ENCODE data around the gene PRND. TPM values are rescaled to one million over a fixed set of nuclear protein-coding genes. Genes with fewer than 3 reads are reported as not detected.

Gene PRND
- total and polyA plus RNA-seq, 2 experiments from 2014 or later: not detected

DNA sequence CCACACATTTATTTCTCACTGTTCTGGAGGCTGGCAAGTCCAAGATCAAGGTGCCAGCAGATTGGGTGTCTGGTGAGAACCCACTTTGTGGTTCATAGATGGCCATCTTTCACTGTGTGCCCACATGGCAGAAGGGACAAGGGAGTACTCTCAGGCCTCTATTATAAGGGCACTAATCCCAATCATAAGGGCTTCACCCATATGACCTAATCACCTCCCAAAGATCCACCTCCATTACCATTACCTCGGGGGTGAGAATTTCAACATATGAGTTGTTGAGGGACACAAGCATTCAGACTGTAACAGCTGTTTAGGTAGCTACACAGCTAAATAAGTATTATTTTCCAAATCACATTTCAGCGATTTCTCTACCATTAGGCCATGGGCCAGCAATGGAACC is 2.5 kb upstream of the PRND start:
- Histone ChIP-seq H3K9ac (no peak overlapping the region), H3K4me2 (ENCODE audit: unreplicated experiment) (no peak overlapping the region), H2AFZ (peak overlapping the region; percentile 87; the same call in 1 of the 2 replicates), H3F3A (ENCODE audit: insufficient read depth) (peaks cover 12% of the 10 kb centered on the region), H3K4me1 (ENCODE audit: insufficient read depth) (peaks cover 11% of the 10 kb centered on the region), H3K9me3 (ENCODE audit: low read depth) (no peaks in the 10 kb centered on the region), H3K27ac (no peak overlapping the region), H4K20me1 (ENCODE audit: insufficient read depth) (no peaks in the 10 kb centered on the region), H3K9me2 (ENCODE audit: insufficient read depth) (no peaks in the 10 kb centered on the region), H3K4me3 (no peak overlapping the region), H3K79me2 (ENCODE audit: insufficient read depth) (no peaks in the 10 kb centered on the region), H3K27me3 (replicated peaks; ENCODE audit: insufficient read depth) (peaks cover 3% of the 10 kb centered on the region; the same call in 1 of the 2 replicates), H3K36me3 (ENCODE audit: low read depth) (no peaks in the 10 kb centered on the region)
- in situ Hi-C loops (cut with MboI): no loop called here
- no peak for DNase-seq
- TF ChIP-seq EZH2 (IDR thresholded peaks at IDR 0.05; ENCODE audit: insufficient read depth, poor library complexity, severe bottlenecking) (no peak), EZH2phosphoT487 (IDR thresholded peaks at IDR 0.05; ENCODE audit: insufficient read depth, low read depth) (no peak)
- WGBS, 2 experiments (ENCODE audit: low coverage in 1 of 2, low lambda C conversion rate in 2 of 2, missing lambda C conversion rate in 2 of 2): 96 to 100% methylated on average over 2 of the region's 2 CpGs

DNA sequence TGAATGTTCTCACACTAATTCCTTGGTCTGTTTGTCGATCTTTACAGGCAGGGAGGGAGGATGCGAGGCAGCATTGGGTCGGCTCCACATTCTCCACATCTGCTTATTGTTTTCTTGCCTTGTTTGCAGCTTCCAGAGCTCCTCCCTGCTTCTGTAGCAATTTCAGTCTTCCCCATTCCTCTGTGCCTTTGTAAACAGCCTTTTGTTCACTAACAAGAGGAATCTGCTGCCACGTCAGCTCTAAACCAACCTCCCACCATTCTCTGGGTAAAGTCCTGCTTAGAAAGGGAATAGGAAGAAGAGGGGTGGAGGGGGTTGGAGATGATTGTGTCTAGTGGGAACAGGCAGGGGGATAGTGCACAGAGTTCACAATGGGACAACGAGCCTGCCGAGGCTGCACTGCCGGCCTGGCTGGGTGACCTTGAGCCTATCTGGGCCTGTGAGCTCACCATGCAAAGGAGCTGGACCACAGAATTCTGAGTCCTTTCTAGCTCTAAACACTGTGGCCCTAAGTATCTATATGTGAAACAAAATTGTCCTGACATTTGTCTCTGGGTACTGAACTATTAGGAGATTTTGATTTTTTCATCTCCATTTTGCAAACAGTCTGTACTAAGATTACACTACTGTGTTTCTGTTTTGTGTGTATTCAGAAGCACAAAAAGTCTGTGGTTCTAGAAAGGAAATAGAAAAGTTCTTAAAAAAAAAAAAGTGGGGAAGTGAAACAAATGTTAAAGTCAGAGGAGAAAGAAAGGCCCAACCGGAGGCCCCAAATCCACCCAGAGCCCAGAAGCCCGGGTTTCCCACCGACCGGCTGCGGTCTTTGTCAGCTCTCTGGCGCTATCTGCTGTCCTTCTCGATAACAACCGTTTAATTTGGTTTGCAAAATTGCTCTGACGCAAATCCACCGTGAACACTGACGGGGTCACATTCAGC is 1.4 kb upstream of the PRND start:
- Histone ChIP-seq H3K4me1 (ENCODE audit: insufficient read depth) (peaks cover 11% of the 10 kb centered on the region), H3K9me3 (ENCODE audit: low read depth) (no peaks in the 10 kb centered on the region), H4K20me1 (ENCODE audit: insufficient read depth) (no peaks in the 10 kb centered on the region), H3K27ac (peak overlapping the region; percentile 91), H3K27me3 (replicated peaks; ENCODE audit: insufficient read depth) (no peaks in the 10 kb centered on the region), H3K79me2 (ENCODE audit: insufficient read depth) (no peaks in the 10 kb centered on the region), H3K9ac (peak overlapping the region; percentile 84), H3K4me3 (no peak overlapping the region), H2AFZ (peak overlapping the region; percentile 87), H3K36me3 (ENCODE audit: low read depth) (no peaks in the 10 kb centered on the region), H3K9me2 (ENCODE audit: insufficient read depth) (no peaks in the 10 kb centered on the region), H3F3A (ENCODE audit: insufficient read depth) (peaks cover 12% of the 10 kb centered on the region), H3K4me2 (ENCODE audit: unreplicated experiment) (peak overlapping the region; percentile 31)
- DNase-seq: peak; percentile 94
- 5 to 6% methylated on average over 18 of the region's 18 CpGs for WGBS, 2 experiments (ENCODE audit: low coverage in 1 of 2, low lambda C conversion rate in 2 of 2, missing lambda C conversion rate in 2 of 2)
- in situ Hi-C loops (cut with MboI): loop anchor here (5.0 kb wide), 1 partner anchor 113 kb away; no protein-coding TSS in a partner anchor
- TF ChIP-seq EZH2 (IDR thresholded peaks at IDR 0.05; ENCODE audit: insufficient read depth, poor library complexity, severe bottlenecking) (no peak), EZH2phosphoT487 (IDR thresholded peaks at IDR 0.05; ENCODE audit: insufficient read depth, low read depth) (no peak)

DNA sequence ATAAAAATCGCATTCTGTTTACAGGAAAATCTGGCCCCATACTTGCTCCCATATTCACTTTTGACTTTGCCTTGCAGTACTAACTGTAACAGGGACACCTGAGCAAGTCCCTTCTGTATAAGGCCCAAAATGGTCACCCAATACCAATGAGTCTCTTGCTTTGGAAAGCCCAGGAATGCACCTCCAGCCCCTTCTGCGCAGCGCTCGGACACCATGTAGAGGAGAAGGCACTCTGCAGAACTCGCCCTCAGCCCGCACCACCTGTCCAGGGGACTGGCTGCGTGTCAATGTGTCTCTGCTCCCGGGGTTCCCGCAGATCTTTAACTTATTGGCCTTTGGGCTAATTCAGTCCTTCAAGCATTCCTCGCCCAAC is 746 bp upstream of the PRND start:
- H3K4me3 ChIP-seq: no peak overlapping the region
- no peaks in the 10 kb centered on the region for H3K36me3 ChIP-seq (ENCODE audit: low read depth)
- TF ChIP-seq EZH2 (IDR thresholded peaks at IDR 0.05; ENCODE audit: insufficient read depth, poor library complexity, severe bottlenecking) (no peak), EZH2phosphoT487 (IDR thresholded peaks at IDR 0.05; ENCODE audit: insufficient read depth, low read depth) (no peak)
- no peaks in the 10 kb centered on the region for H3K27me3 ChIP-seq (replicated peaks; ENCODE audit: insufficient read depth)
- peak overlapping the region; percentile 31 for H3K4me2 ChIP-seq (ENCODE audit: unreplicated experiment)
- peaks cover 12% of the 10 kb centered on the region for H3F3A ChIP-seq (ENCODE audit: insufficient read depth)
- WGBS, 2 experiments (ENCODE audit: low coverage in 1 of 2, low lambda C conversion rate in 2 of 2, missing lambda C conversion rate in 2 of 2): 34 to 37% methylated on average over 10 of the region's 10 CpGs
- no peaks in the 10 kb centered on the region for H3K9me2 ChIP-seq (ENCODE audit: insufficient read depth)
- no peaks in the 10 kb centered on the region for H3K79me2 ChIP-seq (ENCODE audit: insufficient read depth)
- no peak overlapping the region for H3K9ac ChIP-seq
- peaks cover 11% of the 10 kb centered on the region for H3K4me1 ChIP-seq (ENCODE audit: insufficient read depth)
- no peak overlapping the region for H3K27ac ChIP-seq
- in situ Hi-C loops (cut with MboI): loop anchor here (5.0 kb wide), 1 partner anchor 114 kb away; no protein-coding TSS in a partner anchor
- no peak for DNase-seq
- H4K20me1 ChIP-seq (ENCODE audit: insufficient read depth): no peaks in the 10 kb centered on the region
- H3K9me3 ChIP-seq (ENCODE audit: low read depth): no peaks in the 10 kb centered on the region
- H2AFZ ChIP-seq: peak overlapping the region; percentile 87; the same call in 1 of the 2 replicates

DNA sequence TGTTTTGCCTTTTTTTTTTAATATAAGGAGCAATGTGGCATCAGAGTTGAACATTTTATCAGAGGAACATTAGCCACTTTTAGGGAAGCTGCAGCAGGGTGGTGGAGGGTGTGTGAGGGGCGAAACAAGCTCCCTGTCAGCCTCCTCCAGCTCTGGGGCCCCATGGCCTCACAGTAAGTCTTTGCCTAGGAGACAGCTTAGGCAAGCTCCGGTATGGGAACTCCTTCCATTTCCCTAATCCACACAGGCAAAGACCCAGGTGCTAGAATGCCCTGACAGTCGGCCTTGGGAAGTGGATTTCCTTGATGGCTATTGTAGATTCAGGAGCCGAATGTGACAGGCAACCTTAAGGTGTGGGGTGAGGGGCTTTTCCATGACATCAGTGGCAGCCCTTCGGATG is 862 bp downstream of the PRND start:
- H3K9ac ChIP-seq: no peak overlapping the region
- no peak overlapping the region for H3K4me3 ChIP-seq
- no peaks in the 10 kb centered on the region for H3K9me2 ChIP-seq (ENCODE audit: insufficient read depth)
- H3K9me3 ChIP-seq (ENCODE audit: low read depth): no peaks in the 10 kb centered on the region
- H3F3A ChIP-seq (ENCODE audit: insufficient read depth): peaks cover 16% of the 10 kb centered on the region
- in situ Hi-C loops (cut with MboI): loop anchor here (5.0 kb wide), 1 partner anchor 115 kb away; no protein-coding TSS in a partner anchor
- no peaks in the 10 kb centered on the region for H3K27me3 ChIP-seq (replicated peaks; ENCODE audit: insufficient read depth)
- peaks cover 23% of the 10 kb centered on the region for H3K4me1 ChIP-seq (ENCODE audit: insufficient read depth)
- DNase-seq: no peak
- H3K4me2 ChIP-seq (ENCODE audit: unreplicated experiment): no peak overlapping the region
- H3K36me3 ChIP-seq (ENCODE audit: low read depth): no peaks in the 10 kb centered on the region
- no peaks in the 10 kb centered on the region for H4K20me1 ChIP-seq (ENCODE audit: insufficient read depth)
- no peak overlapping the region for H2AFZ ChIP-seq
- no peaks in the 10 kb centered on the region for H3K79me2 ChIP-seq (ENCODE audit: insufficient read depth)
- TF ChIP-seq EZH2 (IDR thresholded peaks at IDR 0.05; ENCODE audit: insufficient read depth, poor library complexity, severe bottlenecking): no peak
- no peak for TF ChIP-seq EZH2phosphoT487 (IDR thresholded peaks at IDR 0.05; ENCODE audit: insufficient read depth, low read depth)
- no peak overlapping the region for H3K27ac ChIP-seq
- WGBS, 2 experiments (ENCODE audit: low coverage in 1 of 2, low lambda C conversion rate in 2 of 2, missing lambda C conversion rate in 2 of 2): 73 to 80% methylated on average over 5 of the region's 5 CpGs
